Trophoblast cell (in vitro differentiated cells and primary cell): ENCODE measurements around the gene IL16.

Experiments
- DNase-seq, 2 donors: peaks; one replicate each; pipeline ENCODE4 v3.0.0-alpha.2; 2016
- H2AFZ ChIP-seq: 2 replicates; pipeline ENCODE4 v1.6.1; 2013; ENCODE audit warnings: low read length, moderate library complexity, mild to moderate bottlenecking; ENCODE audit not compliant: insufficient read depth, poor library complexity
- H2AK5ac ChIP-seq: 2 replicates; pipeline ENCODE4 v1.6.1; 2013; ENCODE audit warnings: mild to moderate bottlenecking, low read length
- H2BK120ac ChIP-seq: 2 replicates; pipeline ENCODE4 v1.6.1; 2013; ENCODE audit warnings: low read length, mild to moderate bottlenecking, moderate library complexity; ENCODE audit not compliant: insufficient read depth, poor library complexity
- H2BK12ac ChIP-seq: 2 replicates; pipeline ENCODE4 v1.6.1; 2013; ENCODE audit warnings: mild to moderate bottlenecking, low read length, moderate library complexity
- H2BK5ac ChIP-seq: 2 replicates; pipeline ENCODE4 v1.6.1; 2013; ENCODE audit warnings: low read length, low read depth, moderate library complexity, mild to moderate bottlenecking; ENCODE audit not compliant: poor library complexity
- H3K14ac ChIP-seq: 2 replicates; pipeline ENCODE4 v1.6.1; 2013; ENCODE audit warnings: mild to moderate bottlenecking, low read length
- H3K18ac ChIP-seq: 2 replicates; pipeline ENCODE4 v1.6.1; 2013; ENCODE audit warnings: mild to moderate bottlenecking, low read length
- H3K23ac ChIP-seq: 2 replicates; pipeline ENCODE4 v1.6.1; 2013; ENCODE audit warnings: low read length
- H3K27ac ChIP-seq: 2 replicates; pipeline ENCODE4 v1.5.1; 2013; ENCODE audit warnings: low read depth, mild to moderate bottlenecking, inconsistent platforms, low read length, moderate library complexity
- H3K27me3 ChIP-seq: 2 replicates; pipeline ENCODE4 v1.6.1; 2013; ENCODE audit warnings: inconsistent platforms, mild to moderate bottlenecking, low read length, moderate library complexity; ENCODE audit not compliant: insufficient read depth
- H3K36me3 ChIP-seq, 2 experiments: 1 replicate in 1 of 2; 2 replicates in 1 of 2; pipeline ENCODE4 v1.6.1; 2013; ENCODE audit warnings: low read length in 2 of 2, mild to moderate bottlenecking in 2 of 2, moderate library complexity in 1 of 2; ENCODE audit not compliant: insufficient read depth in 2 of 2, control insufficient read depth in 1 of 2
- H3K4ac ChIP-seq: 2 replicates; pipeline ENCODE4 v1.6.1; 2013; ENCODE audit warnings: low read depth, mild to moderate bottlenecking, low read length, moderate library complexity
- H3K4me1 ChIP-seq, 2 experiments: 1 replicate in 1 of 2; 2 replicates in 1 of 2; pipeline ENCODE4 v1.6.1; 2013; ENCODE audit warnings: low read length in 2 of 2, mild to moderate bottlenecking in 2 of 2, moderate library complexity in 1 of 2; ENCODE audit not compliant: insufficient read depth in 2 of 2, control insufficient read depth in 1 of 2
- H3K4me2 ChIP-seq: 2 replicates; pipeline ENCODE4 v1.6.1; 2013; ENCODE audit warnings: inconsistent platforms, mild to moderate bottlenecking, low read length, moderate library complexity
- H3K4me3 ChIP-seq: 2 replicates; pipeline ENCODE4 v1.5.1; 2013; ENCODE audit warnings: mild to moderate bottlenecking, low read depth, low read length, inconsistent platforms
- H3K79me1 ChIP-seq: one replicate; pipeline ENCODE4 v1.6.1; 2013; ENCODE audit warnings: low read length
- H3K79me2 ChIP-seq: 2 replicates; pipeline ENCODE4 v1.6.1; 2013; ENCODE audit warnings: low read length, mild to moderate bottlenecking; ENCODE audit not compliant: control insufficient read depth, insufficient read depth, poor library complexity
- H3K9ac ChIP-seq: 2 replicates; pipeline ENCODE4 v1.6.1; 2013; ENCODE audit warnings: mild to moderate bottlenecking, low read length
- H3K9me3 ChIP-seq: 2 replicates; pipeline ENCODE4 v1.6.1; 2013; ENCODE audit warnings: low read depth, mild to moderate bottlenecking, control low read depth, inconsistent platforms, low read length; ENCODE audit not compliant: insufficient read depth
- H4K12ac ChIP-seq: 2 replicates; pipeline ENCODE4 v1.6.1; 2013; ENCODE audit warnings: low read depth, mild to moderate bottlenecking, low read length, moderate library complexity
- H4K8ac ChIP-seq: 2 replicates; pipeline ENCODE4 v1.6.1; 2013; ENCODE audit warnings: low read depth, mild to moderate bottlenecking, low read length, moderate library complexity
- H4K91ac ChIP-seq: one replicate; pipeline ENCODE4 v1.6.1; 2013; ENCODE audit warnings: low read depth, mild to moderate bottlenecking, low read length, moderate library complexity
- WGBS: extraction: QIAGEN DNeasy Blood & Tissue Kit; methylation state at CpG from one replicate; pipeline ENCODE4 v1.1.7; 2013; ENCODE audit warnings: missing lambda C conversion rate; ENCODE audit not compliant: insufficient read length, insufficient coverage; ENCODE audit errors: extremely low coverage; 5-methylcytosine and 5-hydroxymethylcytosine counted together

IL16 gene

GRCh38 chr15:81304226-81304625, 107.5 kb downstream of the IL16 start:
- Histone ChIP-seq H3K4me2 (no peak overlapping the region), H3K9me3 (no peaks in the 10 kb centered on the region), H3K36me3 (no peaks in the 10 kb centered on the region), H4K8ac (no peak overlapping the region), H2BK120ac (no peak overlapping the region), H4K12ac (no peak overlapping the region), H3K27me3 (no peaks in the 10 kb centered on the region), H2BK12ac (no peak overlapping the region), H2BK5ac (no peak overlapping the region), H3K4ac (no peak overlapping the region), H3K9ac (no peak overlapping the region), H3K27ac (peak overlapping the region; percentile 8), H3K23ac (no peak overlapping the region), H3K79me1 (no peaks in the 10 kb centered on the region), H3K18ac (no peak overlapping the region), H3K4me3 (no peak overlapping the region), H3K4me1 (peaks cover 5 to 8% of the 10 kb centered on the region in 2 experiments), H2AK5ac (no peak overlapping the region), H3K14ac (no peak overlapping the region), H2AFZ (no peak overlapping the region), H3K79me2 (no peaks in the 10 kb centered on the region), H4K91ac (no peak overlapping the region)
- no CpG with 5 or more reads among the region's 5 CpGs for WGBS
- DNase-seq: peak; percentile 79 to 88

DNA sequence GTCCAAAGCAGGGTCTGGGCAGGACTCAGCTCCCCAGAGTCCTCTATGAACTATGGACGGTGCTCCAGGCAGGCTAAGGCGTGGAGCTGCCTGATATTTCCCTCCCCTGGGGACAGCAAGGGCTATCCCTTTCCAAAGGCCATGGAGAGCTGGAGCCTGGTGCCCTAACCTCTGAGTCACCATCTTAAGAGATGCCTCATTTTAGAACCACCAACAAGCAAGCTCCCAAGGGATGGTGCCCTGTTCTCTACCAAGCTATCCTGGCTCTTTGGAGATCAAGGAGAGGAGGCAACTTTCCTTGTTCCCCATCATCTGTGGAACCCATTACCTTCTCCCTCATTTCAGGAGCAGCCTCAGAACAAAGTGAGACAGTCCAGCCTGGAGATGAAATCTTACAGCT, 111.6 kb downstream of the IL16 start:
- Histone ChIP-seq H2AFZ (no peak overlapping the region), H3K4ac (no peak overlapping the region), H2BK120ac (no peak overlapping the region), H3K27ac (no peak overlapping the region), H2BK12ac (no peak overlapping the region), H3K9me3 (no peaks in the 10 kb centered on the region), H3K27me3 (no peaks in the 10 kb centered on the region), H2AK5ac (no peak overlapping the region), H3K14ac (no peak overlapping the region), H3K4me2 (no peak overlapping the region), H3K4me1 (peaks cover 6 to 11% of the 10 kb centered on the region in 2 experiments), H3K18ac (no peak overlapping the region), H3K79me2 (no peaks in the 10 kb centered on the region), H4K91ac (no peak overlapping the region), H3K9ac (no peak overlapping the region), H4K8ac (no peak overlapping the region), H3K23ac (no peak overlapping the region), H3K79me1 (no peaks in the 10 kb centered on the region), H2BK5ac (no peak overlapping the region), H3K4me3 (no peak overlapping the region), H4K12ac (no peak overlapping the region), H3K36me3 (peaks cover 4 to 5% of the 10 kb centered on the region in 2 experiments)
- no CpG with 5 or more reads among the region's 2 CpGs for WGBS
- DNase-seq: no peak

DNA sequence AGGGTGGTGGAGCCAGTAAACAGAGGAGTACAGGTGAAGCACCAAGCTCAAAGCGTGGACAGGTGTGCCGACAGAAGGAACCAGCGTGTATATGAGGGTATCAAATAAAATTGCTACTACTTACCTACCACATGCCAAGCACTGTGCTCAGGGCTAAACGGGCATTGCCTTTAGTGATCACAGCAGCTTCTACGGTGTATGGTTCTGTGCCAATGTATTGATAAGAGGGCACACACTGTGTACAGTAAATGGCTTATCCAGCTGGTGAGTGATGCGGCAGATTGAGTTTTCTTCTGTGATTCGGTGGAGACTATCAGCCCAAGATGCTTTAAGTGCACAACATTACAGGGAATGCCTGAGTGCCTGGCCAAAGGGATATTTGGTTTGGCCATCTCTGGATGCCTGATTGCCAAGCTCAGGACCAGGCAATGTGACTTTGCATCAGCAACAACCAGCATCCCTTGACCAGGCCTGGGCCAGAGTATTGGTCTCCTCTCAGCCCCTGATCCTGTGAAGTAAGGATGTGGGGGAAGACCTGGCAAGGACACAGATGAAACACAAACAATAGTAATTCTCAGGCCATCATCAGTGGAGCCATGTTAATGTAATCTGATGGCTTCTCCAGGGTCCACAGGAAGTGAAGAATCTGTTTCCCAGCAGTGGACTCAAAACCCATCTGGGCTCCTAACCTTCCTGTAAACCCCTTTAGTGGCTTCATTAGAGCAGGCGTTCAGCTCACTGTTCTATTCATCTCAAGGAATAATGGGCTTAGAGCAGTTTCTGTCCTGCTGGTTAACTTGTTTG, 113.2 kb downstream of the IL16 start:
- peaks cover 4 to 5% of the 10 kb centered on the region in 2 experiments for H3K36me3 ChIP-seq
- H2AFZ ChIP-seq: no peak overlapping the region
- no peak overlapping the region for H2BK5ac ChIP-seq
- H3K4me2 ChIP-seq: no peak overlapping the region
- no peak overlapping the region for H3K4ac ChIP-seq
- H3K27me3 ChIP-seq: no peaks in the 10 kb centered on the region
- H3K18ac ChIP-seq: no peak overlapping the region
- WGBS: no CpG with 5 or more reads among the region's 8 CpGs
- H3K27ac ChIP-seq: no peak overlapping the region
- peaks cover 2 to 6% of the 10 kb centered on the region in 2 experiments for H3K4me1 ChIP-seq
- H3K9me3 ChIP-seq: no peaks in the 10 kb centered on the region
- H4K8ac ChIP-seq: no peak overlapping the region
- H2BK120ac ChIP-seq: no peak overlapping the region
- no peak overlapping the region for H2BK12ac ChIP-seq
- H4K91ac ChIP-seq: no peak overlapping the region
- H3K23ac ChIP-seq: no peak overlapping the region
- no peak overlapping the region for H3K14ac ChIP-seq
- no peaks in the 10 kb centered on the region for H3K79me1 ChIP-seq
- H2AK5ac ChIP-seq: no peak overlapping the region
- DNase-seq: no peak
- no peaks in the 10 kb centered on the region for H3K79me2 ChIP-seq
- no peak overlapping the region for H4K12ac ChIP-seq
- H3K4me3 ChIP-seq: no peak overlapping the region
- H3K9ac ChIP-seq: no peak overlapping the region

DNA sequence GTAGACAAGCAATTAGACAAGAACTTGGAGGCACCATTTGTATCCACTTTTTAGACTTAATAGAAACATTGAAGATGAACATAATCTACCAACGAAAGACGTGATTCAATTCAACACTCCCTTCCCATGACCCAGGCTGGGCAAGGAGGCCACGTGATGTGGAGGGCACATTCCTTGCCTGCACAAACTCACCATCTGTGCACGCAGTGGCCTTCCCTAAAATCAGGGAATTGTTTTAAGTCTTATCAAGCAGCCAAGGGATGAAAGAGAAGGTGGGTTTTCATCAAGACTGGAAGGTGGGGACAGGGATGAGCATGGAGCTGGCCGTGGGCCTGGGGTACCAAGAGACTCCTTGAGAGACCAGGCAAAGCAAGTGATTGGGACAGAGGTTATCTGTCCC, 113.8 kb downstream of the IL16 start:
- Histone ChIP-seq H2AFZ (no peak overlapping the region), H3K9me3 (no peaks in the 10 kb centered on the region), H3K27ac (no peak overlapping the region), H4K8ac (no peak overlapping the region), H3K4me3 (no peak overlapping the region), H4K91ac (no peak overlapping the region), H3K4me1 (peaks cover 2 to 6% of the 10 kb centered on the region in 2 experiments), H3K14ac (no peak overlapping the region), H3K4me2 (no peak overlapping the region), H2AK5ac (no peak overlapping the region), H3K4ac (no peak overlapping the region), H2BK12ac (no peak overlapping the region), H3K27me3 (no peaks in the 10 kb centered on the region), H3K79me1 (no peaks in the 10 kb centered on the region), H3K79me2 (no peaks in the 10 kb centered on the region), H3K36me3 (peaks cover 4 to 5% of the 10 kb centered on the region in 2 experiments), H2BK5ac (no peak overlapping the region), H3K23ac (no peak overlapping the region), H4K12ac (no peak overlapping the region), H3K18ac (no peak overlapping the region), H2BK120ac (no peak overlapping the region), H3K9ac (no peak overlapping the region)
- DNase-seq: no peak
- WGBS: no CpG with 5 or more reads among the region's 5 CpGs
